TTC549 (cell line): Measurements from ENCODE around the gene GALNTL6.

Experiments used
- FAIRE-seq: peaks from 2 replicates; lab custom pipeline; 2012; peaks lifted over from hg19 to GRCh38; lab: Jason Lieb, UNC

The GALNTL6 gene

GRCh38 chr4:171812665-171813525 is at the start of gene GALNTL6:
Gene GALNTL6 (plus strand): TSS chr4:171813404.
- FAIRE-seq: no peak

GRCh38 chr4:171765514-171765913 is 47.7 kb upstream of the GALNTL6 start:
- no peak for FAIRE-seq

DNA sequence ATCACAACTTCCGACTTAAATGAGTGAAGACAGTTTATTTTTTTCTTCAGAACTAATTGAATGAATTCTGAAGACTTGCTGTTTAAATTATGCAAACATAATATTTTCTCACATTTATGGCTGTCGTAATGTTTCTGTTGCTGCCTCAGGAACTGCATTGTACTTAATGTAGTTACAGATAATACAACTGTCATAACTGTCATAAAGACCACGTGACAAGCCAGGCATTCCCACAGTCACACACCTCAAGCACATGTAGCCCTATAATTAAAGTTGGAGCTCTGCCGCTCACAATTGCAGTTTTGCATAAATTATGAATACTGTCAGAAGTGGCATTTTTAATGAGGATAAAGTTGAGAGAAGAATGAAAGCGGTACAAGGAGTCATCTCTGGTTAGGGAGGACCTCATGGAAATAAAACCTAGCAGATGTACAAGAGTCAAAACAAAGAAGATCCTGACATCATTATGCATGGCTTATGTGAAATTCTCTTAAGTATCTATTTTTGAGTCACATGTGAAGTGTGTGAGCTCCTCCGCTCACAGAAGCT is 38.5 kb upstream of the GALNTL6 start:
- no peak for FAIRE-seq

DNA sequence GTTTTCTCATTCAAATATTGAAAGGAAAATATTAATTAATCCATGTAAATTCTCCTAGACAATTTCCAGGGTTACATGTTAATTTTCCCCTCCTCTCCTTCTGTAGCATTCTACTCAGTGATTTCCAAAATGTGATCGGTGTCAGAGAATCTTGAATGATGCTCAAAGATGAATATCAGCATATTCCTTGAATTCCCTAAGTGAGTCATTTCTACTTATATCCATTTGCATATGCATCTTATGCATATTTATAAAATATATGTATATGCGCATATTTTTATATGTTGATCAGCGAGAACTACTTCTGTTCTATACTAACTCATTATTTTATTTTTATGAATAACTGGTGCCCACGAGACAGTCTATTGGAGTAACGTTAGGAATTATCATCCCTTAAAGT is 33.9 kb upstream of the GALNTL6 start:
- no peak for FAIRE-seq

GRCh38 chr4:171785388-171785787 is 27.8 kb upstream of the GALNTL6 start:
- FAIRE-seq: no peak

DNA sequence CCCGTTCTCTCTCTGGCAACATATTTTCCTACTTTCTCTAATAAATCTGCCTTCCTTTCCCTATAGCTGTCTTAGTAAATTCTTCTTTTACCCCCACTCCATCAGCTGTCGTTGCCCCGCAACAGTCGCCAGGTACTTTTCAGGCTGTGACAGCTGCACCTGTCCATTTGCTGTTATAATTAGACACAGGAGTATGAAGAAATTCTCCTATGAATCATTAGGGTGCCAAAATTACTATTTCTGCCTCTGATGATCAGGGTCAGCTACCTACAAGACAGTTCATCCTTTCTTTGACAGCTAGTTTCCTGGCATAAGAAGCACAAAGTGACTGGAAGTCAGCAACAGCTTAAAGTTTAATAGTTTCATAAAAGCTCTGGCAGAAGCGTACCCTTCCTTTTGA is 19.5 kb upstream of the GALNTL6 start:
- no peak for FAIRE-seq

GRCh38 chr4:171794528-171794927 is 18.7 kb upstream of the GALNTL6 start:
- no peak for FAIRE-seq

DNA sequence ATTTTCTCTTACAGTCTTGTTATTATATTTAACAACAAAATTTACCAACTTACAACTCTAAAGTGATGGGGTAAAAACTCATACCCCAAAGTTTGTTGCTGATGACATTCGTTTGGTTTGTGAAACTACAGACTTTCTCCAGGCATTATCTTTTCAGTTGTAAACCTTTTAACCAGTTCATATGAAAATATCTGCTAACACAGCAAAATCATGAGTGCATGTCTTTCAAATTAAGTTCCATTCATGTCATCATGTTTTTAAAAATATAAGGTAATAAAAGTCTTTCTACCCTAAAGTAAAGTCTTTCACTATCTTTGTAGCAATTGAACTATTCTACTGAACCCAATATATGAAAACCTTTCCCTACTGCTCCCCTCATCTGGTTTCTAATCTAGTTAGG is 3.4 kb upstream of the GALNTL6 start:
- no peak for FAIRE-seq

- no peak for FAIRE-seq
Measured at GRCh38 chr4:171812333-171812664, 905 bp upstream of the GALNTL6 start.

DNA sequence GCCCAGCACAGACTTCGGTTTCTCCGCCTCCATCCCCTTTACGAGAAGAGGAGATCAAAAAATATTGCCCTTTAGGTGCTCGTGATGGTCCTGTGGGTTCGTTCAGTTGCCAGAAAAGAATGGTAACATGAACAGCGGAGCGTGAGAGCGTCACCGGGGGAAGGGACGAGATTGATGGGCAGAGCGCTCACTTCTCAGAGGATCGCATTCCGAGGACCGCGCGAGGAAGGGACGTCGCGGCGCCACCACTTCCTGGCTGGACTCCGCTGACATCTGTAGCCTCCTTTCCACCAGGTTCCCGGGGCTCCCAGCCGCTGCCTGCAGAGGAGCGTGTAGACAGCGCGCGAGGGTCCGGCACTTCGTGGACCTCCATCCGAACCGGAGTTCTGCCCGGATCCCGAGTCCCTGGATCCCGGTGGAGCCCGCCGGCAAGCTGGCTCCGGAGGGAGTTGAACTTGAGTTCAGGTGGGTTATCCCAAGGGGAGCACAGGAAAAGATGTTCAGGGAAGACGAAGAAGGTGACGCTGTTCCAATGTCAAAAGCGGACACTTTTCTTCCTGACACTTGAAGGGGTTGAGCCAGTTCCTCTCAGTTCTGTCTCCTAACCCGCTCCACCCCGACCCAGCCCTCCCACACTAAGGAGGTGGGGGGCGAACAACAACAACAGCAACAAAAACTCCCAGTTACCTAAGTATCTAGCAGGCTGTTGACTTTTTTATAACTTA is 484 bp downstream of the GALNTL6 start:
- no peak for FAIRE-seq

- no peak for FAIRE-seq
Measured at GRCh38 chr4:171814545-171814944, 1.3 kb downstream of the GALNTL6 start.

- no peak for FAIRE-seq
Measured at GRCh38 chr4:171817026-171817425, 3.8 kb downstream of the GALNTL6 start.

DNA sequence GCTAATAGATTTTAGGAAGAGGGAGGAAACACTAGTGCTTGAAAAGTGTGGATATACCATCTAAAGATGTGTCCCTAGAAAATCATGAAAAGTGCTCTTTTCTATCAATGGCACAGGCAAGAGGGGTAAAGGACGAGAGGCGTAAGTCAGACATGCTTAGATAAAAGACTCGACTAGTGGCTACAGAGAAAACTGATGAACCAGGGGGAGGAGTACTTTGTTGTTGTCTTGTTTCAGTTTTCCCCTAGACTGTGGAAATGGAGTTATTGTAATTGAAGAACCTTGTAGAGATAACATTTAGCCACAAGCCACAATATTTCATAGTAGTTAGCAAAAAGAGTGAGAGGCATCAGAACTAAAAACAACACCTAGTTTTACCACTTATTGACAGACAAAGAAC is 21.4 kb downstream of the GALNTL6 start:
- FAIRE-seq: no peak

- FAIRE-seq: no peak
Measured at GRCh38 chr4:171843456-171843855, 30.3 kb downstream of the GALNTL6 start.

DNA sequence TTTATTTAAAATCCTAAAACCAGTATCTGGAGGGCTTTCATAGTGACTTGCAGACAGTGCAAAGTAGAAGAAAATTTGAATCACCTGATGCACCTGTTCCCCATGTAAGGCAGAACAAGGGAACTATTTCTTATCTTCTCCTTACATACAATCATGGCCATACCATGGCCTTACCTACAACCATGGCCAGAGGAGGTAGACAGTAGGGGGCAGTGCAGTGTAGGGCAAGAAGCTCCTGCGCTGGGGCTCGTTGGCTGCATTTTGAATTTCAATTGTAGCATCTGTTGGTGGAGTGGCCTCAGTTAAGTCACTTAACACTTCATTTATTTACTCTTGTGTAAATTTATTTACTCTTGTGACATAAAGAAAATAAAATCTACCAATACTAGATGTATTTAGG is 33.0 kb downstream of the GALNTL6 start:
- no peak for FAIRE-seq

DNA sequence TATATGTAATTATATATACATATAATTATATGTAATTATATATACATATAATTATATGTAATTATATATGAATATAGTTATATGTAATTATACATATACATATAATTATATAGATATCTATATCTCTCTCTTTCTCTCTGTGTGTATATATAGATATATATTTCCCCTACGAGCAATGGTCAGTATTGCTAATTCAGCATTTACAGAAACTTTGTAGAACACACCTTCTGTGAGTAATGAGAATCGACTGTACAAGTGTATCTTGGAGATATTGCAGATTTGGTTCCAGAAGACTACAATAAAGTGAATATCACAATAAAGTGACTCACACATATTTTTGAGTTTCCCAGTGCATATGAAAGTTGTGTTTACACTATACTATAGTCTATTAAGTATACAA is 33.7 kb downstream of the GALNTL6 start:
- FAIRE-seq: no peak

- FAIRE-seq: no peak
Measured at GRCh38 chr4:171847751-171848150, 34.5 kb downstream of the GALNTL6 start.

GRCh38 chr4:171849686-171850222 is 36.5 kb downstream of the GALNTL6 start:
- FAIRE-seq: no peak

DNA sequence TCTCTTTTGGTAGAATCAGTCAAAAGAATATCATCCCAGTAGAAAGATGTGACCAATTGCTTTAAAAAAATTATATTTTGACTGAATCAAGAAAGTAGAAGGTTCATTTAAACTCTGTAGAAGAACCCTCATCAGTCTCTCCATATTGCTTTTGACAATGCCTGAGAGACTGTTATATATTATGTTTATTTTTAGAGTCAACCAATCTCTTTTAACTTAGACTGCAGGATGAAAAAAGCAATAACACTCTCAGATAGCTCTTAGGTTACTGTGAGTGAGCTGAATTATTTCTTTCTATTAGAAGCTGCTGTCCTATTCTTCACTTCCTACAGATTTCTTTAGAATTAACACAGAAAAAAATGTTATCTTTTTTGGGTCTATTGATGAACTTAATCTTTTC is 38.1 kb downstream of the GALNTL6 start:
- FAIRE-seq: no peak

DNA sequence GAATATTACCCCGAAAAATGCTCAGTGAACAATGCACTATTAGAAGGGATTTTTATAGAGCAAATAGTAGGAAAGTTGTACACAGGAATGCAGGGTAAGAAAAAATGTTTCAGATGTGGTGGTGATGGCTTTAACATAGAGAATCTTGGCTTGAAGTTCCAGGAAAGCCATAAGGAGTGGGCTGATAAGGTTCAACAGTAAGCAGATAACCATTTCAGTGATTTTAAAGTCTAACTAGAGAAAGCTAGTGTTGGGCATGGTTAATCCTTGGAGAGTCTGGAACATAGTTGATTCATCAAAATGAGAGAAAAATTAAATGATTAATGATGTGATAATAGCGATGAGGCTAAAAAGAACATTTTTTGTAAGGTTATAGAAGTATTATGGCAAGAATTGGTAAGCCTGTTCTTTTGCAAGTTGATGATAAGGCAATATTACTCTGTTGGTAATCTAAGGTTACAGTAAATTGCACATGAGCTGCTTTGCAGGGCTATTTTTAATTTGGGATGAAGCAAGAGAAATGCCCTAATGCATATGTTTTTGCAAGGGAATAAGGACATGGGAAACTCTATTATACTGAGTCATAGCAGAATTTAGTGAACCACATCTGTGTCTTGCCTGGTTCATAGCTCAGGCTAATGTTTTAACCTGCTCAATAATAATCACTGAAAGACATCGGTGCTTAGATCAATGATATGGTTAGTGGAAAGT is 44.3 kb downstream of the GALNTL6 start:
- FAIRE-seq: no peak

- no peak for FAIRE-seq
Measured at GRCh38 chr4:171875291-171875690, 62.1 kb downstream of the GALNTL6 start.

DNA sequence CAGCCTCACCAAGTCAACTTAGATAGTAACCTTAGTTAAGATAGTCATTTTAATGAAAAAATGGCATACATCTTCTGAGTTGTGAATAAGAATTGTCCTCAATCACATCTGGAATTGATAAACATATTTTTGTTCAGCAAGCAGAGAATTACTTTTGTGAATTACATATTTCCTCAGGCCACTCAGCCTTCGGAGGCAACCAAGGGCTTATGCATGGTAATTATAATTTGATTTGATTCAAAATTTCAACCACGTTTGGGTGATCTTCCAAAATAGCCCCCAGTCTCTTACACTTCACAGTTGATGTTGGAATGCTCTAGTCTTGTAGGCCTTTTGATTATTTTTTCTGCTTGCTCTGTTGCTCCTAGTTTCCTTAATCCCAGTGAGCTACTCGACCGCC is 63.4 kb downstream of the GALNTL6 start:
- FAIRE-seq: no peak

GRCh38 chr4:171880136-171880535 is 66.9 kb downstream of the GALNTL6 start:
- no peak for FAIRE-seq
